Heart left ventricle (tissue), 13 donors: ENCODE measurements around the gene APOC4.

Experiments
- POLR2A ChIP-seq, 2 donors: fragments of 450-650 bp; IDR thresholded peaks; one replicate each; pipeline ENCODE4 v1.6.1; 2017; ENCODE audit warnings: antibody characterized with exemption in 2 of 2, mild to moderate bottlenecking in 2 of 2, moderate library complexity in 2 of 2
- TF ChIP-seq, protein P1 (sequence below), 12 donors: fragments of 200-600 bp; sonication (generic) in 4 of 12; IDR thresholded peaks; one replicate each; pipeline versions ENCODE4 v1.5.0 to v1.8.0; 2018 to 2022; ENCODE audit warnings: antibody characterized with exemption in 12 of 12, mild to moderate bottlenecking in 5 of 12
- donor health status: ischemic (EF 13 %, LVEDD 7.1; RV severe dilation, severe dysfunction).
- donor health status: DM: no; HTN: yes; CAD: no.
- donor health status: DM: no; HTN: no; CAD: no.
- donor health status: ischemic (EF 25% LVEDD 6.9; RV normal size, moderate dysfunction).
- donor health status: ischemic (EF 25% LVEDD 5.7; RV mildly dilated, moderate dysfunction).
- donor health status: ischemic (EF 35%, LVEDD 5.7; RV mildly dilated, moderate dysfunction).
- donor health status: nonischemic (EF 11% LVEDD 7.7; RV severe dilation, severe dysfunction).
- donor health status: DM: yes; HTN: yes; CAD: no.
- donor health status: PGD.
- donor health status: ischemic (EF 29% LVEDD 5.4; RV normal size, mild dysfunction).
- donor health status: nonischemic (EF 23%, LVEDD 6.1; RV moderate dilation, normal function).

GRCh38 chr19:44990459-44990858, 48.4 kb downstream of the APOC4 start:
- TF ChIP-seq, protein P1, sequence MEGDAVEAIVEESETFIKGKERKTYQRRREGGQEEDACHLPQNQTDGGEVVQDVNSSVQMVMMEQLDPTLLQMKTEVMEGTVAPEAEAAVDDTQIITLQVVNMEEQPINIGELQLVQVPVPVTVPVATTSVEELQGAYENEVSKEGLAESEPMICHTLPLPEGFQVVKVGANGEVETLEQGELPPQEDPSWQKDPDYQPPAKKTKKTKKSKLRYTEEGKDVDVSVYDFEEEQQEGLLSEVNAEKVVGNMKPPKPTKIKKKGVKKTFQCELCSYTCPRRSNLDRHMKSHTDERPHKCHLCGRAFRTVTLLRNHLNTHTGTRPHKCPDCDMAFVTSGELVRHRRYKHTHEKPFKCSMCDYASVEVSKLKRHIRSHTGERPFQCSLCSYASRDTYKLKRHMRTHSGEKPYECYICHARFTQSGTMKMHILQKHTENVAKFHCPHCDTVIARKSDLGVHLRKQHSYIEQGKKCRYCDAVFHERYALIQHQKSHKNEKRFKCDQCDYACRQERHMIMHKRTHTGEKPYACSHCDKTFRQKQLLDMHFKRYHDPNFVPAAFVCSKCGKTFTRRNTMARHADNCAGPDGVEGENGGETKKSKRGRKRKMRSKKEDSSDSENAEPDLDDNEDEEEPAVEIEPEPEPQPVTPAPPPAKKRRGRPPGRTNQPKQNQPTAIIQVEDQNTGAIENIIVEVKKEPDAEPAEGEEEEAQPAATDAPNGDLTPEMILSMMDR (IDR thresholded peaks at IDR 0.05), result no peak
- no peak for TF ChIP-seq POLR2A (IDR thresholded peaks at IDR 0.05)
